ENCODE measurements around the gene PABPC5.

PABPC5 gene

GRCh38 chrX:91434351-91435168 lies at the start of gene PABPC5:
PABPC5 (plus strand) TSS chrX:91434839; CDS start chrX:91435578, 739 bp downstream.
- DNase-seq: no peak

- no peak for DNase-seq
Observed at GRCh38 chrX:91389026-91389425, 45.6 kb upstream of the PABPC5 start.

- no peak for DNase-seq
Observed at GRCh38 chrX:91414713-91415112, 19.9 kb upstream of the PABPC5 start.

- DNase-seq: no peak
Observed at GRCh38 chrX:91435395-91435794, 756 bp downstream of the PABPC5 start.
